Stimulated activated CD8-positive, alpha-beta memory T cell treated with anti-CD3 and anti-CD28 coated beads, Interleukin-7, amount 100 ng/mL, for 24 hours (primary cell): Measurements from ENCODE around the gene PLCXD1.
"Not testable (repeated sequence)": the region's sequence is repeated elsewhere in the genome, so short reads cannot be mapped to it uniquely, and the experiment has no call there.

Source experiments
- DNase-seq: peaks from one replicate; pipeline ENCODE4 v3.0.0-alpha.2; 2020; ENCODE audit warnings: low read depth

The PLCXD1 gene

GRCh38 chrX:317424-318067, 36.4 kb downstream of the PLCXD1 start:
- no peak for DNase-seq

GRCh38 chrX:318068-318738, 37.0 kb downstream of the PLCXD1 start:
- peak; percentile 97 for DNase-seq

DNA sequence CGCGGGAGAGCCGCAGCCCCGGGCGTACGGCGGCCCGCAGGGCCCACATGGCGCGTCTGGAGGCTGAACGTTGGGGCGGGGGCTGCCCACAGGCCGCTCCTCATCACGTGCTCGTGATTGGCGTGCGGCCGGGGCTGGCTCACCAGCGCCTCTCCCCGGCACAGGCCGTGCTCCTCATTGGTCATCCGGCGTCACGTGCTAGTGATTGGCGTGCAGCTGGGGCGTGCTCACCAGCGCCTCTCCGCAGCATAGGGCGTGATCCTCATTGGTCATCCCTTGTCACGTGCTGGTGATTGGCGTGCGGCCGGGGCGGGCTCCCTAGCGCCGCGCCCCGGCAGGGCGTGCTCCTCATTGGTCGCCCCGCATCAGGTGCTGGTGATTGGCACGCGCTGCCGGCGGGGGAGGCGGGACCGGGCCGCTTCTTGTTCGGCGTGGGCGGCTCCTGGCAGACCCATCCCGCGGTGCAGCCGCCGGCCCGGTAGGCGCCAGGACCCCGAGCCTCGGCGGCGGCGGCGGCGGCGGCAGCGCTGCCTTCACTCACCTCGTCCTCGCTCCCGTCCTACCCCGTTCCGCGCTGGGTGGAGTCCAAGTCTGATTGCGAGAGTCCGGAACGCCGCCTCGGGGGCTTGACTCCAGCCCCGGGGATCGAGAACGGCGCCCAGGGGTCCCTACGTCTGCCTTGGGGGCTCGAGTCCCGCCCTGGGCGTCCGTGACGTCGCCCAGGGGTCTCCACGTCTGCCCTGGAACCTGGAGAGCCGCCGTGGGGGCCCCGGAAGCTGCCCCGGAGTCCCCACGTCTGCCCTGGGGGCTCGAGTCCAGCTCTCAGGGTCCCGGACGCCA, 37.8 kb downstream of the PLCXD1 start, which contains the start of gene GTPBP6:
Gene GTPBP6, minus strand, starts transcription at position 58 of the 840 bp plus-strand sequence. Its CDS starts 9 bp downstream, at position 49.
- peak; percentile 93 for DNase-seq

GRCh38 chrX:319579-320125, 38.5 kb downstream of the PLCXD1 start:
- no peak for DNase-seq

DNA sequence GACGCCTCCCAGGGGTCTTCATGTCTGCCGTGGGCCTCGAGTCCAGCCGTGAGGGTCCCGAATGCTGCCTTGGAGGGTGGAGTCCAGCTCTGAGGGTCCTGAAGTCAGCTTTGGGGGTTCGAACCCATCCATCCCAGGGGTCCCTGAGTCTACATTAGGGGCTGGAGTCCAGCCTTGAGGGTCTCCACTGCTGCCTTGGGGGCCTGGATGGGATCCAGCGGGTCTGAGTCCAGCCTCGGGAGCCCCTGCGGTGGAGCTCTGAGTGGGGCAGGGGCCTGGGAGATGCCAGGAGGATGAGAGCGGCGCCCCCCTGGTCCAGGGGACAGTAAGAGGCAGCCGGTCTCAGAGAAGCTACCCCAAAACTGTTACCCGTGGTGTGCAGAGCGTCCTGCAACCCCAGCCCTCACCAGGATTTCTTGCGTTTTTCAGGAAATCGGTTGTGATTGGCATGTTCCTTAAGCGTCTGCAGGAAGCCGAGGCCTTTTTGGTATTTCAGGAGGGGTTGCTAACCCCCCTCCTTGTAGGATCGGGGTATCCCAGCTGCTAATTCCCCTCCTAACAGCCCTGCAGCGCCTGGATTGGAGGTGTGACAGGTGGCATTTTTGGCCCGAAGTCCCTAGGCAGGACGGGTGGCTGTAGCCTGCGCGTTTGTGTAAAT, 39.1 kb downstream of the PLCXD1 start:
- DNase-seq = no peak

GRCh38 chrX:323721-324628, 42.8 kb downstream of the PLCXD1 start:
- DNase-seq = no peak

GRCh38 chrX:324664-325063, 43.5 kb downstream of the PLCXD1 start:
- not testable (repeated sequence) for DNase-seq

GRCh38 chrX:327660-328126, 46.5 kb downstream of the PLCXD1 start:
- DNase-seq = no peak

DNA sequence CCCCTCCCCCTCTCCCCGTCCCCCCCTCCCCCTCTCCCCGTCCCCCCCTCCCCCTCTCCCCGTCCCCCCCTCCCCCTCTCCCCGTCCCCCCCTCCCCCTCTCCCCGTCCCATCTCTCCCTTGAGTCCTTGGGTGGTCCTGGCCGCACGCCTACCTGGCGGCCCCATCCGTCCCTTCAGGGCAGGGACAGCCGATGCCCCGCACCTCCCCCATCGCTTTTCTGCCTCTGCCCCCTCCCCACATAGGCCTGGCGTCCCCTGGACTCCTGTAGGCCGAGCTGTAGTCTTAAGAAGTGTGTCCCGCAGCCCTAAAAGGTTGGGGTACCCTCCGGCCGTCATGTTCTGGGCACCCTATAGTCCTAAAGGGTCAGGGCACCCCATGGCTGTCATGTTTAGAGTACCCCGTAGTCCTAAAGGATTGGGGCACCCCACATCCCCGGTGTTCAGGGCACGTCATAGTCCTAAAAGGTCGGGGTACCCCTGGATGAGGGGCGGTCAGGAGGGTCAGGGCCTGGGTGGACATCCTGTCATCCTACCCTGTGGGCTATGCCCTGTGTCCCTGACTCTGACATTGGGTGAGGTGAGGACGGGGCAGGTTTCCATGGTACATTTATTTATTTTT, 48.2 kb downstream of the PLCXD1 start:
- no peak for DNase-seq

- DNase-seq = not testable (repeated sequence)
Measured at GRCh38 chrX:330141-330725, 49.1 kb downstream of the PLCXD1 start.

GRCh38 chrX:330726-331150, 49.6 kb downstream of the PLCXD1 start:
- DNase-seq = no peak

DNA sequence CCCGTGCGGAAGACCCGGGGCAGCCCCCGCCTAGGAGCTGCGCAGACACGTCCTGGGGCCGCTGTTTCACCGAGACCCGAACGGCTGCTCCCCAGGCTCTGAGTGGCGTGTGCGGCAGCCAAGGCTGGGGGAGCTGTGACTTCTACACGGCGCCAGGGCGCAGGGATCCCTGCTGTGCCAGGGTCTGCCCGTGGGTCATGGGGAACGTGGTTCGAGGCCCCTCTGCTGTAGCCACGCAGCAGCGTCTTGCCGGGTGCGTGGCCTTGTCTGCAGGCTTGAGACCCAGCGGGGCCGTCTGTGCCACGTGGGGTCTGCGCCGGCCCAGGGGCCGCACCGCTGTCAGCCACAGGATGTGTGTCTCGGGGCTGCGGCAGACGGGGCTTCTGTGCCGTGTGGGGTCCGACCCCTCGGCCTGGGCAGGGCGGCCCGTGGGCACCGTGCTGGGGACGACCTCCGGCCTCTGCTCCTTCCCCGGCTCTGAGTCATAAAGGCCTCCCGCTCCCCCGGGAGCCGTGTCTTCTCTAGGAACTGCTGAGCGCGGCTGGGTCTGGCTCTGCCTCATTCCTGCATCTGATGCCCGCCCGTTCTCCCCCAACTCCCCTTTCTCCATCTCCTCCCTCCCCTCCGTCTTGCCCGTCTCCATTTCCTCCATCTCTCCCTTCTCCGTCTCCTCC, 50.1 kb downstream of the PLCXD1 start:
- no peak for DNase-seq

DNA sequence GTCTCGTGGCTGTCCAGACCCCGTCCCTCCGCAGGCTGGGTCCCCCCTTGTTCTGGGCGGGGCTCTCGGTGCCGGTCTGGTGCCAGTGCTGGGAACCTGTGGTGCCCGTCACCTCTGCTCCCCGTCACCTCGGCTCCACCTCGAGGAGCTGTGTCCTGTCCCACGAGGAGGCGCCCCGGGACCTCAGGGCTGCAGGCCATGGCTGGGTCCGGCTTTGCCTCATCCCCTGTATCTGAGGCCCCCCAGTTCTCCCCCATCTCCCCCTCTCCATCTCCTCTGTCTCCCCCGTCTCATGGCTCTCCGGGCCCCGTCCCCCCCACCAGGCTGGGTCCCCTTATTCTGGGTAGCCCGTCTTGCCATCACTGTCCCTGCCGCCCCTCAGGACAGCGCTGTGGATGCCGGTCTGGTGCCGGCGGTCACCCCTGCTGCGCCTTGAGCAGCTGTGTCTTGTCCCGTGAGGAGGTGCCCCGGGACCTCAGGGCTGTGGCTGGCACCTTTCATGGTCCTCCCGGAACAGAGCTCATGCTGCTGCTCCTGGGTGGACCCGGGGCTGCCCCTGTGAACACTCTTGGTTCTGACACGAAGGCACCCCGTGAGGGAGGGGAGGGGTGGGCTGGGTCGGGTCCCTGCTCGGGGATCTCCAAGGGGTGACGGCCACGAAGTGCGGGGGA, 50.8 kb downstream of the PLCXD1 start:
- no peak for DNase-seq

- no peak for DNase-seq
Measured at GRCh38 chrX:332496-332860, 51.3 kb downstream of the PLCXD1 start.

DNA sequence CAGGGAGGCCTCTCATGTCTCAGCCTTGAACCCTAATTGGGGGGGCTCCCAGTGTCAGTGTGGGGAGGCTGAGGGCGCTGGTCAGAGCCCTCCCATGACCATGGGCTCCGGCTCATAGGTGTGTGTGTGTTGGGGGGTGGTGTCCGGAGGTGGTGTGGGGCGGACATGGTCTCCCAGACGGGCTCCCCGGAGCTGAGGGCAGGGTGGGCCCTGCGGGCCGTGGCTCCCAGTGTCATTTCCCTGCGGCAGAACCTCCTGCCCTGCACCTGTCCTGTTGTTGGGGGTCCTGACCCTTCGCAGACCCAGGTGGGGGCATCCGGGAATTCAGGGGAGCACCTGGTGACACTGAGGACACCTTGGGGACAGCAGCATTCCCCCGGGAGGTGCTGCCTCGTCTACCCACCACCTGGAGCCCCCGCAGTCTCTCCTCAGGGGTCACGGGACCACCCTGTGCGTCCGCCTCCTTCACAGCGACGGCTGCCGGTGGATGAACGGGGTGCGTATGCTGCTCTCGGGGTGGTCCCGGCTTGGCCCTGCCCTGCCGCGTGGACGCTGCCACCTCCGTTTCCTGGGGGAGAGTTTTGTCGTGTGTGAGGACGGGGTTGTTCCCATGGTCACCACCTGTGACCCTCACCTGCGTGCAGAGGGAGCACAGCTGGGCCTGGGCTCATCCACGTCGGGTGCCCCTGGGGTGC, 51.9 kb downstream of the PLCXD1 start:
- DNase-seq = no peak

DNA sequence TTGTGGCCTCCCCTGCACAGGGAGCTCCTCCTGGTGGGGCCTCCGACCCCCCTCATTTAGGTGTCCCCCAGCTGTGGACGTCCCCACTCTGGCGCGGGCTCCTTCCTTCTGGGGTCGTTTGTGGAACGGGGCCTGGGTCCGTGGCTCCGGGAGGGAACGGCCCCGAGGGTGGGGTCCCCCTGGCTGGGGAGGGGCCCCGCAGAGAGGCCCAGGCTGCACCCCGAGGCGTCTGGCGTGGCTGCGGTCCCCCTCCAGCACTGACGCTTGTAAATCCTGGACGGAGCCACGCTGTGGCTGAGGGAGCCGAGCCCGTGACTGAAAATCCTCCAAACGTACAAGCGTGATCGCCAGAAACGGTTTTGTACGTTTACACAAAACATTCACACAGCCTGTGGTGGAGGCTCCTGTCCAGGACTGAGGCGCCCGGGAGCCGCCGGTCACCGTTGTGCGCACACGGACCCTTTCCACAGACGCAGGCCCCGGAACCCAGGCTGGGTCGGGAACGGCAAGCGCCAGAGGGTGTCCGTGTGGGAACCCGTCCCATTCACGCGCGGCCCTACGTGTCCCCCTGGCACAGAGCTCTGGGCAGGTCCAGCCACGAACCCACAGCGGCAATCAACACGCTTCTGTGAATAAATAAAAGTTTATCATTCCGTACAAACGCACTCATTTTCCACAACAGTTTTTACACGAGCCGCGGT, 52.6 kb downstream of the PLCXD1 start:
- DNase-seq = no peak

DNA sequence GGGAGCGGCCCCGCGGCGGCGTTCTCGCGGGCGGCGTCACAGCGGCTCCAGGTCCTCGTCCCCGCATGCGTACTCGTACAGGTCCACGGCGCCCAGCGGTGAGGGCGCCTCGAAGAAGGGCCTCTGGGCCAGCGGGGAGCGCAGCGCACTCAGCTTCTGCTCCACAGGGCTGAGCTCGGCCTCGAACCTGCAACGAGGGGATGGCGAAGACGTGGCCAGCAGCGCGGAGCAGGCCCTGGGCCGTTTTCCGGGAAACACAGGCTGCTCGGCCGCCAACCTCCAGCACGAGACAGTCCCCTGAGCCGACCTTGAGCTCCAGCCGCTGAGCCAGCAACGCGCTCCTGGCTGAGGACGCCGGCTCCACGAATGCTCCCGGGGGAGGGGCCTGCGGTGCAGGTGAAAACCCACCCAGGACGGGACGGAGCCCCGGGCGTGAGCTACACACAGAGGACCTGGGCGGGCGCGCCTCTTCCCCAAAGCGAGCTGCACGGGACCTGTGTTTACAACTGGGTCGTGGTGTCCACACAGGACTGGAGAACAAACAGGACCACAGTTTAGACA, 53.2 kb downstream of the PLCXD1 start:
- DNase-seq = no peak
